HepG2 (cell line): Measurements from ENCODE around the gene SGTB. TPM values are rescaled to one million over a fixed set of nuclear protein-coding genes. Genes with fewer than 3 reads are reported as not detected.

Experiments used
- CCDC6 ChIP-seq: sonication (generic); formaldehyde crosslinking; IDR thresholded peaks from 2 replicates; pipeline ENCODE4 v1.8.1; 2022; ENCODE audit warnings: mild to moderate bottlenecking, missing genetic modification reagents, moderate library complexity
- ELF3 ChIP-seq: IDR thresholded peaks from 2 replicates; pipeline ENCODE4 v1.6.1; 2016; ENCODE audit warnings: missing genetic modification reagents, missing compliant biosample characterization
- EP300 ChIP-seq, 3 experiments: sonication (generic) in 1 of 3; formaldehyde crosslinking in 1 of 3; IDR thresholded peaks; 2 replicates each; pipeline versions ENCODE4 v1.5.1 to v1.6.1; 2011 to 2020; ENCODE audit warnings: low read depth in 2 of 3, low read length in 2 of 3, borderline replicate concordance in 1 of 3, improper control_type of control experiment in 1 of 3, mild to moderate bottlenecking in 1 of 3, missing genetic modification reagents in 1 of 3, moderate library complexity in 1 of 3
- FOXC1 ChIP-seq: sonication (generic); formaldehyde crosslinking; IDR thresholded peaks from 2 replicates; pipeline ENCODE4 v1.8.0; 2022; ENCODE audit warnings: mild to moderate bottlenecking, missing genetic modification reagents, borderline replicate concordance
- FOXO1 ChIP-seq: sonication (generic); formaldehyde crosslinking; IDR thresholded peaks from 2 replicates; pipeline ENCODE4 v1.4.0; 2020; ENCODE audit warnings: missing genetic modification reagents
- IKZF5 ChIP-seq: IDR thresholded peaks from 2 replicates; pipeline ENCODE4 v1.6.1; 2018; ENCODE audit warnings: missing genetic modification reagents, mild to moderate bottlenecking, missing compliant biosample characterization
- IRF2 ChIP-seq: IDR thresholded peaks from 2 replicates; pipeline ENCODE4 v1.6.1; 2018; ENCODE audit warnings: missing genetic modification reagents, missing compliant biosample characterization
- NFYB ChIP-seq: sonication (generic); formaldehyde crosslinking; IDR thresholded peaks from 2 replicates; pipeline ENCODE4 v1.4.0; 2020; ENCODE audit warnings: missing genetic modification reagents
- SNRNP70 ChIP-seq: fragments of 200-400 bp; formaldehyde crosslinking; IDR thresholded peaks from 2 replicates; pipeline ENCODE4 v1.6.1; 2017; ENCODE audit warnings: mild to moderate bottlenecking, low read depth, low read length, moderate library complexity
- SP5 ChIP-seq: IDR thresholded peaks from 2 replicates; pipeline ENCODE4 v1.6.1; 2016; ENCODE audit warnings: low read depth, borderline replicate concordance
- TCF7L2 ChIP-seq: IDR thresholded peaks from 2 replicates; pipeline ENCODE4 v1.6.1; 2011; ENCODE audit warnings: mild to moderate bottlenecking, low read depth, low read length, moderate library complexity
- YEATS2 ChIP-seq: sonication (generic); formaldehyde crosslinking; IDR thresholded peaks from 2 replicates; pipeline ENCODE4 v1.4.0; 2020; ENCODE audit warnings: missing genetic modification reagents, borderline replicate concordance
- YEATS4 ChIP-seq: sonication (generic); formaldehyde crosslinking; IDR thresholded peaks from 2 replicates; pipeline ENCODE4 v1.4.0; 2020; ENCODE audit warnings: missing genetic modification reagents, borderline replicate concordance
- ZNF577 ChIP-seq: sonication (generic); formaldehyde crosslinking; IDR thresholded peaks from 2 replicates; pipeline ENCODE4 v1.4.0; 2020; ENCODE audit warnings: mild to moderate bottlenecking, low read depth, missing genetic modification reagents, borderline replicate concordance
- ZNF75D ChIP-seq: sonication (generic); formaldehyde crosslinking; IDR thresholded peaks from 2 replicates; pipeline ENCODE4 v1.8.1; 2023; ENCODE audit warnings: missing genetic modification reagents, mild to moderate bottlenecking, borderline replicate concordance
- ZNF777 ChIP-seq: sonication (generic); formaldehyde crosslinking; IDR thresholded peaks from 2 replicates; pipeline ENCODE4 v1.4.0; 2020; ENCODE audit warnings: missing genetic modification reagents
- polyA plus RNA-seq, 8 experiments: library from polyadenylated mRNA; depleted of rRNA in 3 of 8; stranded (reverse) in 7 of 8; unstranded in 1 of 8; fragments of >200 nt; fragmentation: Illumina TruSeq in 4 of 8; extraction: Trizol in 4 of 8; gene quantifications; 2 replicates each; pipeline versions ENCODE4 v1.2.1 to v1.2.3, GENCODE V29; 2011 to 2016; ENCODE audit warnings: low read depth in 4 of 8, missing spikeins in 1 of 8, mixed read lengths in 1 of 8; ENCODE audit not compliant: insufficient read depth in 1 of 8
- total RNA-seq, 5 experiments: library from RNA; depleted of rRNA; stranded (reverse); fragments of >200 nt; fragmentation: Illumina TruSeq; extraction: Trizol; gene quantifications; 2 replicates each; pipeline ENCODE4 v1.2.3, GENCODE V29; 2016; ENCODE audit warnings: low read depth in 1 of 5
- TF ChIP-seq, protein P1 (sequence below), 2 experiments: sonication (generic) in 1 of 2; formaldehyde crosslinking in 1 of 2; IDR thresholded peaks; 2 replicates each; pipeline versions ENCODE4 v1.4.0 to v1.6.1; 2016 to 2020; ENCODE audit warnings: borderline replicate concordance in 1 of 2, low read depth in 1 of 2, mild to moderate bottlenecking in 1 of 2, missing genetic modification reagents in 1 of 2
- TF ChIP-seq, protein P2 (sequence below): sonication (generic); formaldehyde crosslinking; IDR thresholded peaks from 2 replicates; pipeline ENCODE4 v1.4.0; 2020; ENCODE audit warnings: missing genetic modification reagents, borderline replicate concordance

Gene SGTB
- total and polyA plus RNA-seq, 2 of the 13 experiments (the other 11 are each of a cell fraction or from before 2014, with no cell fraction given), result 5.2 to 11.2 TPM

DNA sequence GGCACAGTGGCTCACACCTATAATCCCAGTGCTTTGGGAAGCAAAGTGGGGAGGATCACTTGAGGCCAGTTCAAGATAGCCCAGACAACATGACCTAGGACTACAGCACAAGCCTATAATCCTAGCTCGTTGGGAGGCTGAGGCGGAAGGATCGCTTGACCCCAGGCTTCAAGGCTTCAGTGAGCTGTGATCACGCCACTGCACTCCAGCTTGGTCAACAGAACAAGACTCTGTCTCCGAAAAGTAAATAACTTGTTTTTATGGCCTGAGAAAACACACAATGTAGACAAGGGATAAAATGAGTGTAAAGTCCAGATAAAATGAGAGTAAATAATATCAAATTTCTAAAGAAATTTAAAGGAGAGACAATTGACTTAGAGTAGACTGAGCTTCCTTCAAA lies 70.8 kb downstream of the SGTB start (continued):
- TF ChIP-seq, protein P1, sequence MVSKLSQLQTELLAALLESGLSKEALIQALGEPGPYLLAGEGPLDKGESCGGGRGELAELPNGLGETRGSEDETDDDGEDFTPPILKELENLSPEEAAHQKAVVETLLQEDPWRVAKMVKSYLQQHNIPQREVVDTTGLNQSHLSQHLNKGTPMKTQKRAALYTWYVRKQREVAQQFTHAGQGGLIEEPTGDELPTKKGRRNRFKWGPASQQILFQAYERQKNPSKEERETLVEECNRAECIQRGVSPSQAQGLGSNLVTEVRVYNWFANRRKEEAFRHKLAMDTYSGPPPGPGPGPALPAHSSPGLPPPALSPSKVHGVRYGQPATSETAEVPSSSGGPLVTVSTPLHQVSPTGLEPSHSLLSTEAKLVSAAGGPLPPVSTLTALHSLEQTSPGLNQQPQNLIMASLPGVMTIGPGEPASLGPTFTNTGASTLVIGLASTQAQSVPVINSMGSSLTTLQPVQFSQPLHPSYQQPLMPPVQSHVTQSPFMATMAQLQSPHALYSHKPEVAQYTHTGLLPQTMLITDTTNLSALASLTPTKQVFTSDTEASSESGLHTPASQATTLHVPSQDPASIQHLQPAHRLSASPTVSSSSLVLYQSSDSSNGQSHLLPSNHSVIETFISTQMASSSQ (IDR thresholded peaks at IDR 0.05; ENCODE audit: low read depth), result 0 out of 2 replicates have a peak, but pooled peaks have one; percentile 14
- TF ChIP-seq, protein P1 (CRISPR knock-in tag; IDR thresholded peaks at IDR 0.05; ENCODE audit: borderline replicate concordance), result 0 out of 2 replicates have a peak, but pooled peaks have one; percentile 24
- TF ChIP-seq ZNF75D (CRISPR knock-in tag) (no peak), TCF7L2 (no peak), CCDC6 (CRISPR knock-in tag) (peak; percentile 41; the same call in 1 of the 2 replicates), IRF2 (CRISPR knock-in tag) (peak; percentile 69; the same call in 1 of the 2 replicates), ELF3 (CRISPR knock-in tag) (peak; percentile 54; the same call in 1 of the 2 replicates), ZNF777 (CRISPR knock-in tag) (no peak), IKZF5 (CRISPR knock-in tag) (peak; percentile 76; the same call in 1 of the 2 replicates), NFYB (CRISPR knock-in tag) (no peak), SNRNP70 (no peak), FOXC1 (CRISPR knock-in tag) (no peak), SP5 (CRISPR knock-in tag) (no peak), YEATS4 (0 out of 2 replicates have a peak, but pooled peaks have one; percentile 38), ZNF577 (CRISPR knock-in tag) (no peak), EP300 (IDR thresholded peaks at IDR 0.05; ENCODE audit: low read depth in 2 of 2, low read length in 2 of 2) (peak in 1 of 2 experiments; percentile 80; a peak in 2 of 4 replicates), EP300 (CRISPR knock-in tag; IDR thresholded peaks at IDR 0.05; ENCODE audit: borderline replicate concordance) (peak; percentile 49; the same call in 1 of the 2 replicates), YEATS2 (no peak), FOXO1 (peak; percentile 83; the same call in 1 of the 2 replicates)
- TF ChIP-seq, protein P2, sequence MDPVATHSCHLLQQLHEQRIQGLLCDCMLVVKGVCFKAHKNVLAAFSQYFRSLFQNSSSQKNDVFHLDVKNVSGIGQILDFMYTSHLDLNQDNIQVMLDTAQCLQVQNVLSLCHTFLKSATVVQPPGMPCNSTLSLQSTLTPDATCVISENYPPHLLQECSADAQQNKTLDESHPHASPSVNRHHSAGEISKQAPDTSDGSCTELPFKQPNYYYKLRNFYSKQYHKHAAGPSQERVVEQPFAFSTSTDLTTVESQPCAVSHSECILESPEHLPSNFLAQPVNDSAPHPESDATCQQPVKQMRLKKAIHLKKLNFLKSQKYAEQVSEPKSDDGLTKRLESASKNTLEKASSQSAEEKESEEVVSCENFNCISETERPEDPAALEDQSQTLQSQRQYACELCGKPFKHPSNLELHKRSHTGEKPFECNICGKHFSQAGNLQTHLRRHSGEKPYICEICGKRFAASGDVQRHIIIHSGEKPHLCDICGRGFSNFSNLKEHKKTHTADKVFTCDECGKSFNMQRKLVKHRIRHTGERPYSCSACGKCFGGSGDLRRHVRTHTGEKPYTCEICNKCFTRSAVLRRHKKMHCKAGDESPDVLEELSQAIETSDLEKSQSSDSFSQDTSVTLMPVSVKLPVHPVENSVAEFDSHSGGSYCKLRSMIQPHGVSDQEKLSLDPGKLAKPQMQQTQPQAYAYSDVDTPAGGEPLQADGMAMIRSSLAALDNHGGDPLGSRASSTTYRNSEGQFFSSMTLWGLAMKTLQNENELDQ, result no peak
